ENCODE data around the gene STIL. TPM values are rescaled to one million over a fixed set of nuclear protein-coding genes. Genes with fewer than 3 reads are reported as not detected.

The STIL gene
- total and polyA plus RNA-seq, 2 of the 13 experiments (the other 11 are each of a cell fraction or from before 2014, with no cell fraction given), result 13.7 to 18.6 TPM

- TF ChIP-seq, protein P1, sequence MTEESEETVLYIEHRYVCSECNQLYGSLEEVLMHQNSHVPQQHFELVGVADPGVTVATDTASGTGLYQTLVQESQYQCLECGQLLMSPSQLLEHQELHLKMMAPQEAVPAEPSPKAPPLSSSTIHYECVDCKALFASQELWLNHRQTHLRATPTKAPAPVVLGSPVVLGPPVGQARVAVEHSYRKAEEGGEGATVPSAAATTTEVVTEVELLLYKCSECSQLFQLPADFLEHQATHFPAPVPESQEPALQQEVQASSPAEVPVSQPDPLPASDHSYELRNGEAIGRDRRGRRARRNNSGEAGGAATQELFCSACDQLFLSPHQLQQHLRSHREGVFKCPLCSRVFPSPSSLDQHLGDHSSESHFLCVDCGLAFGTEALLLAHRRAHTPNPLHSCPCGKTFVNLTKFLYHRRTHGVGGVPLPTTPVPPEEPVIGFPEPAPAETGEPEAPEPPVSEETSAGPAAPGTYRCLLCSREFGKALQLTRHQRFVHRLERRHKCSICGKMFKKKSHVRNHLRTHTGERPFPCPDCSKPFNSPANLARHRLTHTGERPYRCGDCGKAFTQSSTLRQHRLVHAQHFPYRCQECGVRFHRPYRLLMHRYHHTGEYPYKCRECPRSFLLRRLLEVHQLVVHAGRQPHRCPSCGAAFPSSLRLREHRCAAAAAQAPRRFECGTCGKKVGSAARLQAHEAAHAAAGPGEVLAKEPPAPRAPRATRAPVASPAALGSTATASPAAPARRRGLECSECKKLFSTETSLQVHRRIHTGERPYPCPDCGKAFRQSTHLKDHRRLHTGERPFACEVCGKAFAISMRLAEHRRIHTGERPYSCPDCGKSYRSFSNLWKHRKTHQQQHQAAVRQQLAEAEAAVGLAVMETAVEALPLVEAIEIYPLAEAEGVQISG (CRISPR knock-in tag; IDR thresholded peaks at IDR 0.05), result no peak
- TF ChIP-seq ZSCAN22 (CRISPR knock-in tag; IDR thresholded peaks at IDR 0.05), result no peak
- no peak for TF ChIP-seq ZFP41 (CRISPR knock-in tag; IDR thresholded peaks at IDR 0.05; ENCODE audit: borderline replicate concordance)
- TF ChIP-seq RAD21 (CRISPR knock-in tag; IDR thresholded peaks at IDR 0.05), result no peak
- TF ChIP-seq ZNF672 (CRISPR knock-in tag; IDR thresholded peaks at IDR 0.05), result no peak
- no peak for TF ChIP-seq BHLHE40 (IDR thresholded peaks at IDR 0.05; ENCODE audit: low read length)
- no peak for TF ChIP-seq ZNF709 (CRISPR knock-in tag; IDR thresholded peaks at IDR 0.05)
- no peak for TF ChIP-seq IRF9 (CRISPR knock-in tag; IDR thresholded peaks at IDR 0.05; ENCODE audit: borderline replicate concordance)
- TF ChIP-seq MIER3 (CRISPR knock-in tag; IDR thresholded peaks at IDR 0.05; ENCODE audit: borderline replicate concordance), result peak; percentile 40; the same call in 1 of the 2 replicates
- TF ChIP-seq, protein P2, sequence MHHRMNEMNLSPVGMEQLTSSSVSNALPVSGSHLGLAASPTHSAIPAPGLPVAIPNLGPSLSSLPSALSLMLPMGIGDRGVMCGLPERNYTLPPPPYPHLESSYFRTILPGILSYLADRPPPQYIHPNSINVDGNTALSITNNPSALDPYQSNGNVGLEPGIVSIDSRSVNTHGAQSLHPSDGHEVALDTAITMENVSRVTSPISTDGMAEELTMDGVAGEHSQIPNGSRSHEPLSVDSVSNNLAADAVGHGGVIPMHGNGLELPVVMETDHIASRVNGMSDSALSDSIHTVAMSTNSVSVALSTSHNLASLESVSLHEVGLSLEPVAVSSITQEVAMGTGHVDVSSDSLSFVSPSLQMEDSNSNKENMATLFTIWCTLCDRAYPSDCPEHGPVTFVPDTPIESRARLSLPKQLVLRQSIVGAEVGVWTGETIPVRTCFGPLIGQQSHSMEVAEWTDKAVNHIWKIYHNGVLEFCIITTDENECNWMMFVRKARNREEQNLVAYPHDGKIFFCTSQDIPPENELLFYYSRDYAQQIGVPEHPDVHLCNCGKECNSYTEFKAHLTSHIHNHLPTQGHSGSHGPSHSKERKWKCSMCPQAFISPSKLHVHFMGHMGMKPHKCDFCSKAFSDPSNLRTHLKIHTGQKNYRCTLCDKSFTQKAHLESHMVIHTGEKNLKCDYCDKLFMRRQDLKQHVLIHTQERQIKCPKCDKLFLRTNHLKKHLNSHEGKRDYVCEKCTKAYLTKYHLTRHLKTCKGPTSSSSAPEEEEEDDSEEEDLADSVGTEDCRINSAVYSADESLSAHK (CRISPR knock-in tag; IDR thresholded peaks at IDR 0.05; ENCODE audit: borderline replicate concordance), result no peak
- no peak for TF ChIP-seq ZBTB25 (CRISPR knock-in tag; IDR thresholded peaks at IDR 0.05)
- TF ChIP-seq STAT6 (CRISPR knock-in tag; IDR thresholded peaks at IDR 0.05; ENCODE audit: borderline replicate concordance), result no peak
- TF ChIP-seq ZSCAN5A (CRISPR knock-in tag; IDR thresholded peaks at IDR 0.05; ENCODE audit: borderline replicate concordance), result no peak
- TF ChIP-seq, protein P3, sequence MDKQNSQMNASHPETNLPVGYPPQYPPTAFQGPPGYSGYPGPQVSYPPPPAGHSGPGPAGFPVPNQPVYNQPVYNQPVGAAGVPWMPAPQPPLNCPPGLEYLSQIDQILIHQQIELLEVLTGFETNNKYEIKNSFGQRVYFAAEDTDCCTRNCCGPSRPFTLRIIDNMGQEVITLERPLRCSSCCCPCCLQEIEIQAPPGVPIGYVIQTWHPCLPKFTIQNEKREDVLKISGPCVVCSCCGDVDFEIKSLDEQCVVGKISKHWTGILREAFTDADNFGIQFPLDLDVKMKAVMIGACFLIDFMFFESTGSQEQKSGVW (CRISPR knock-in tag; IDR thresholded peaks at IDR 0.05; ENCODE audit: borderline replicate concordance), result no peak
- TF ChIP-seq ZNF678 (CRISPR knock-in tag; IDR thresholded peaks at IDR 0.05), result no peak
Measured at GRCh38 chr1:47216278-47217059, 97.5 kb downstream of the STIL start (continued).

All from HepG2 (cell line).